SU-DHL-6 (cell line): ENCODE measurements around the gene PGBD2.

ENCODE experiments used
- H2AFZ ChIP-seq: fragments of 200-600 bp; sonication (generic); 2 replicates; pipeline ENCODE4 v1.6.1; 2014; ENCODE audit warnings: low read depth, mild to moderate bottlenecking, moderate library complexity, mixed read lengths, antibody characterized with exemption, low read length; ENCODE audit not compliant: severe bottlenecking
- H3F3A ChIP-seq: fragments of 200-600 bp; shearing (Covaris generic); 2 replicates; pipeline ENCODE4 v1.6.0; 2016; ENCODE audit warnings: antibody characterized with exemption, mild to moderate bottlenecking; ENCODE audit not compliant: insufficient read depth
- H3K27ac ChIP-seq: fragments of 200-600 bp; sonication (generic); 2 replicates; pipeline ENCODE4 v1.5.1; 2016; ENCODE audit warnings: low read depth, mild to moderate bottlenecking, low read length, moderate library complexity, mixed read lengths
- H3K27me3 ChIP-seq: fragments of 200-600 bp; sonication (generic), shearing (Covaris generic); 2 replicates; pipeline ENCODE4 v1.6.0; 2014; ENCODE audit warnings: mild to moderate bottlenecking, low read length
- H3K36me3 ChIP-seq: fragments of 200-600 bp; sonication (generic); 2 replicates; pipeline ENCODE4 v1.6.1; 2014; ENCODE audit warnings: mild to moderate bottlenecking, low read length, mixed read lengths
- H3K4me2 ChIP-seq: fragments of 300-600, 200-600 bp; shearing (Covaris generic), sonication (generic); 2 replicates; pipeline ENCODE4 v1.6.0; 2014; ENCODE audit warnings: low read length, low read depth, mild to moderate bottlenecking; ENCODE audit not compliant: poor library complexity, severe bottlenecking
- H3K4me3 ChIP-seq: fragments of 200-600 bp; sonication (generic); 2 replicates; pipeline ENCODE4 v1.5.1; 2014; ENCODE audit warnings: antibody characterized with exemption, low read length, mild to moderate bottlenecking, mixed read lengths; ENCODE audit not compliant: insufficient read depth, poor library complexity, severe bottlenecking
- H3K79me2 ChIP-seq: fragments of 200-600 bp; sonication (generic); 2 replicates; pipeline ENCODE4 v1.6.1; 2014; ENCODE audit warnings: mild to moderate bottlenecking, low read length, moderate library complexity; ENCODE audit not compliant: insufficient read depth
- H3K9ac ChIP-seq: fragments of 200-600 bp; sonication (generic); 2 replicates; pipeline ENCODE4 v1.7.0; 2014; ENCODE audit warnings: mild to moderate bottlenecking, low read length
- H3K9me2 ChIP-seq: fragments of 200-600 bp; sonication (generic); replicated peaks from 2 replicates; pipeline ENCODE4 v1.6.1; 2014; ENCODE audit warnings: low read length; ENCODE audit not compliant: insufficient read depth
- H3K9me3 ChIP-seq: fragments of 200-600 bp; sonication (generic); 2 replicates; pipeline ENCODE4 v1.6.1; 2014; ENCODE audit warnings: low read length, mixed read lengths; ENCODE audit not compliant: insufficient read depth
- H4K20me1 ChIP-seq: fragments of 200-600 bp; sonication (generic); 2 replicates; pipeline ENCODE4 v1.6.1; 2014; ENCODE audit warnings: low read depth, mild to moderate bottlenecking, antibody characterized with exemption, low read length, moderate library complexity, mixed read lengths
- CTCF ChIP-seq: fragments of 200-600 bp; sonication (generic); IDR thresholded peaks from one replicate; pipeline ENCODE4 v1.5.1; 2017; ENCODE audit warnings: antibody characterized with exemption, mild to moderate bottlenecking, low read length, moderate library complexity; ENCODE audit not compliant: insufficient read depth, poor library complexity, severe bottlenecking
- EZH2phosphoT487 ChIP-seq: fragments of 200-600 bp; sonication (generic), shearing (Covaris generic); conservative IDR thresholded peaks from 2 replicates; pipeline ENCODE4 v1.6.1; 2018; ENCODE audit warnings: mild to moderate bottlenecking, antibody characterized with exemption, low read length, moderate library complexity, mixed read lengths

The PGBD2 gene

GRCh38 chr1:248897412-248898337 lies 8.4 kb upstream of the PGBD2 start:
- H3K79me2 ChIP-seq = no peaks in the 10 kb centered on the region
- no peaks in the 10 kb centered on the region for H3F3A ChIP-seq
- no peaks in the 10 kb centered on the region for H3K9me2 ChIP-seq
- no peaks in the 10 kb centered on the region for H3K27me3 ChIP-seq
- H3K9me3 ChIP-seq = no peaks in the 10 kb centered on the region
- no peaks in the 10 kb centered on the region for H4K20me1 ChIP-seq
- H3K4me3 ChIP-seq = no peak overlapping the region
- H2AFZ ChIP-seq = no peak overlapping the region
- H3K4me2 ChIP-seq = no peak overlapping the region
- TF ChIP-seq CTCF (no peak), EZH2phosphoT487 (no peak)
- no peaks in the 10 kb centered on the region for H3K36me3 ChIP-seq
- no peak overlapping the region for H3K27ac ChIP-seq
- no peak overlapping the region for H3K9ac ChIP-seq

GRCh38 chr1:248900637-248901036 lies 5.4 kb upstream of the PGBD2 start:
- Histone ChIP-seq H3K9ac (no peak overlapping the region), H2AFZ (no peak overlapping the region)

GRCh38 chr1:248901578-248901977 lies 4.5 kb upstream of the PGBD2 start:
- Histone ChIP-seq H3K36me3 (no peaks in the 10 kb centered on the region), H3K4me3 (no peak overlapping the region), H3K4me2 (no peak overlapping the region), H3K27me3 (no peaks in the 10 kb centered on the region), H4K20me1 (no peaks in the 10 kb centered on the region), H3F3A (peaks cover 14% of the 10 kb centered on the region; the same call in 1 of the 2 replicates), H3K9me2 (no peaks in the 10 kb centered on the region), H3K27ac (no peak overlapping the region), H3K9ac (no peak overlapping the region), H3K9me3 (no peaks in the 10 kb centered on the region), H3K79me2 (no peaks in the 10 kb centered on the region), H2AFZ (no peak overlapping the region)
- TF ChIP-seq CTCF = no peak
- no peak for TF ChIP-seq EZH2phosphoT487

More at GRCh38 chr1:248900637-248901036, 5.4 kb upstream of the PGBD2 start:
- Histone ChIP-seq H3K9me2 (no peaks in the 10 kb centered on the region), H3K4me2 (no peak overlapping the region), H3K4me3 (no peak overlapping the region), H3K79me2 (no peaks in the 10 kb centered on the region), H3K27ac (no peak overlapping the region), H3K9me3 (no peaks in the 10 kb centered on the region), H3K36me3 (no peaks in the 10 kb centered on the region), H4K20me1 (no peaks in the 10 kb centered on the region), H3F3A (peaks cover 14% of the 10 kb centered on the region; the same call in 1 of the 2 replicates), H3K27me3 (no peaks in the 10 kb centered on the region)
- TF ChIP-seq EZH2phosphoT487 = no peak
- TF ChIP-seq CTCF = no peak
